HG03066 (cell line): ENCODE data around the gene ERCC1.

ENCODE experiments used
- ATAC-seq: cut with Tn5 transposase; IDR thresholded peaks from one replicate; pipeline ENCODE4 v1.9.1; 2021; ENCODE audit warnings: low read depth; ENCODE audit not compliant: unreplicated experiment

The ERCC1 gene

DNA sequence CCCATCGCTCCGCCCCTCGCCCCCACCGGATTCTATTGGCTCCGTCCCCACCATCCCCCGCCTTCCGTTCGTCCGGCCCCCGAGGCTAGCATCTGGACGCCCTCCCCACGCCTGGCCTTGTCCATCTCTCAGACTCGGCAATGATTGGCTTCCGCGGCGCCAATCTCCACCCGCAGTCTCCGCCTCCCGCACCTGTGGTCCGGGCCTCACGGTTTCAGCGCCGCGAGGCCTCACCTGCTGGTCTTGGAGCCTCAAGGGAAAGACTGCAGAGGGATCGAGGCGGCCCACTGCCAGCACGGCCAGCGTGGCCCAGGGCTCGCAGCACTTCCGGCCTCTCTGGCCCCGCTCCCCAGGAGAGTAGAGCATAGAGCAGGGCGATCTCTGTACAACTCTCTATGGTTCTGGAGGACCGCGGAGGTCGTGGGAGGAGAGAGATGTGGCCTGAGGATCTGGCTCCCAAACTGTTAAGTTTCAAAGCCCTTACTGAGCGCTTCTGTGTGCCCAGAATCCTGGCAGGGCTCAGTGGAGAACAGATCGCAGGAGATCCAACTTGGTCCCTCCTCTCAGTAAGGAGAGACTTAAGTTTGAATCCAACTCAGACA, at the start of gene ERCC1:
Gene ERCC1 (minus strand): TSS at position 329 of the 602 bp plus-strand sequence. CDS start 543 bp downstream, outside the sequence.
- peak; percentile 58 for ATAC-seq

- ATAC-seq = no peak
Observed at GRCh38 chr19:45473367-45473681, 49.6 kb upstream of the ERCC1 start.

- ATAC-seq = no peak
Observed at GRCh38 chr19:45472563-45473366, 49.0 kb upstream of the ERCC1 start.

DNA sequence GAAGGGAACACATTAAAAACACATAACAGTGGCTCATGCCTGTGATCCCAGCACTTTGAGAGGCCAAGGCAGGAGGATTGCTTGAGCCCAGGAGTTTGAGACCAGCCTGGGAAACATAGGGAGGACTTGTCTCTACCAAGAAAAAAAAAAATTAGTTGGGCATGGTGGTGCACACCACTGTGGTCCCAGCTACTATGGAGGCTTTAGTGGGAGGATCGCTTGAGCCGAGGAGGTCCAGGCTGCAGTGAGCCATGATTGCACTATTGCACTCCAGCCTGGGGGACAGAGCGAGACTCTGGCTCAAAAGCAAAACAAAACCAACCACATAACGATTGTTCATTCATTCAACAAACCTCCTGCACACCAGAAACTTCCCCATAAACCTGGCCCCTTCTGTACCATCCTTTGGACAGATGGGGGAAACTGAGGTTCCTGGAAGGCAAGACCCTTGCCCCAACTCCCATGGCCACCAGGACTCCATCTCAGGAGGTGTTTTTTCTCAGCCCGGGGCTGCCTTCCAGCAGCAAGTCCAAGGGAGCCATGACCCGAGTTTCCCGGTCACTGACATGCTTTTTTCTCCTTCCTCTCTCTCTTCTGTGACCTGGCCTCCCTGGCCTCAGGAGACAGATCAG, 48.3 kb upstream of the ERCC1 start:
- no peak for ATAC-seq

- no peak for ATAC-seq
Observed at GRCh38 chr19:45471111-45471930, 47.6 kb upstream of the ERCC1 start.

- no peak for ATAC-seq
Observed at GRCh38 chr19:45470762-45471081, 47.0 kb upstream of the ERCC1 start.

DNA sequence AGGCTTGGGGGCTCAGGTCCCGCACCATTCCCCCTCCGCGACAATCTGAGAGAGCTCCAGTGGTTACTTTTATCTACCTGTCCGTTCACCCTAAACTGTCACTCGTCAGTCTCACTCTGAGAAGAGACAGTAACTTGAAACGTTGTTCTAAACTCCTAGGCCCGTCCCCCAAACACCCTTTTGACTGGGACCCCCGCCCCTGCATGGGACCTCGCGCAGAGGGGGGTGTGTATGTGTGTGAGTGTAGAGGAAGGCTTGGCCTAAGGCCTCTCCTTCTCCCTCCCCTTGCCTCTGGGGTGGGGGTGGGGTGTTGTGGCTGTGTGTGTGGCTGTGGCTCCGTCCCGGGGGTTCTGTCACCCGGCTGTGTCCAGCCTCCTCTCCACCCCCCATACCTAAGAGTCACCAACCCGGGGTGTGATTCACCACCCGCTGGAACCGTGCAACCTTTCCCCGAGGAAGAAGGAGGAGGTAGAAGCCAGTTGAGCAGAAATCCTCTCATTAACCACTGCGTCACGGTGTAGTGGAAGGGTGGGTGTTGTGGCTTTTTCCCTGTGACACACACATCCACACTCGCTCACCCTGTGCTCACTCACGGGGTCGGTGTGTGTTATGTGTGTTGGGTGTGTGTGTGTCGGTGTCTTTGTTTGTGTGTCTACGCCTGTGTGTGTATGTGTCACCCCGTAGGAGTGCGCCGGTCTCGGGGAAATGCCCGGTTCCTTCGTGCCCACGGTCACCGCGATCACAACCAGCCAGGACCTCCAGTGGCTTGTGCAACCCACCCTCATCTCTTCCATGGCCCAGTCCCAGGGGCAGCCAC, 46.4 kb upstream of the ERCC1 start:
- ATAC-seq = no peak

DNA sequence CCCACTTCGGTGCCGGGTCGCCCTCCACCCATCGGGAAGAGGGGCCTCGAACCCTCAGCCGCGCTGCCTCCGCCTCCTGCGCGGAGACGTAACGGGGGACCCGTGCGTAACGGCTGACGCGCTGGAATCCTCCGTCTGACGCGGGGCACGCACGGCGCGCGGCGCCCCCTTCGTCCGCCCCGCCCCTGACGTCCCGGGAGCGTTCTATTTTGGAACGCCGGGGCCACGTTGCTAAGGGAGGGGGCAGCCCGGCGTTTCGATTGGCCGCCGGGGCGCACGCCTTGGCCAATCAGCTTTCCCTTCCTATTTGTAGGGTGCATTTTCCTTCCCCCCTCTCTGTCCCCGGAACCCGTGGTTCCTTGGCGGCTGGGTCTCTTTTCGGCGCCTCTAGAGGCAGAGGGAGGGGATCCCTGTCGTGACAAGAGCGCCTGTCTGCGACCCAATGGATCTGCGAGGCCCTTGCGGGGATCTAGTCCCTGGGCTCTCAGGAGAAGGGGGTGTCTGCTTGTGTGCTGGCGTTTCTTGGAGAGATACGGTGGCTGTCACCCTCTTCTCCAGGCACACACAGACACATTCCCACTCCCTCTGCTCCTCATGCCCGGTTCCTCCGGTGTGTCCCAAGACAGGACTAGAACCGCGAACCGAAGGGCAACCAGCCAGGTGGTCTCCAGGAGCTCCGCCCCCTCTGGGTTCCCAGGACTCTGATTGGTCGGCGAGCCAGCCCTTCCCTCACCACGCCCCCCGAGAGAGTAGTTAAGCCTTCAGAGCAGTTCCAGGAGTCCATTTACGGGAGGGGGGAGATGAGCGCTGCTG, 45.6 kb upstream of the ERCC1 start:
- peak; percentile 51 for ATAC-seq

DNA sequence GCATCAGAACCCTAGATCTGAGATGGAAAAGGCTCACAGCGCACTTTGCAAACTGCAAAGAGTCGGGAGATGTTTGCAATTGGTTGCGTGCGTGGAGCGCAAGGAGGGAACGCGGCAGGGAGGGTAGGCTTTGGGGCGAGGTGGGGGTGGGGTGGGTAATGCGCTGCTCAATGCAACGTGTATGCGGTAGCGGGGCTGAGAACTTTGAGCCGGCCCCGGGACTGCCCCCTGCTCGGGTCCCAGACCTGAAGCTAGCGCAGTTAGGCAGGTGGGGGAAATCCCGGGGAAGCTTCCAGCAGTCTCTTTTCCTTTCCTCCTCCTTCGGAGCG, 45.0 kb upstream of the ERCC1 start:
- ATAC-seq = peak; percentile 16

GRCh38 chr19:45468159-45468651, 44.5 kb upstream of the ERCC1 start:
- no peak for ATAC-seq

GRCh38 chr19:45467456-45468158, 43.9 kb upstream of the ERCC1 start, which contains the start of gene FOSB:
Gene FOSB, plus strand, starts transcription at chr19:45467996. Its CDS starts 591 bp downstream, at chr19:45468587.
- ATAC-seq = peak; percentile 38

GRCh38 chr19:45467115-45467455, 43.4 kb upstream of the ERCC1 start:
- no peak for ATAC-seq

DNA sequence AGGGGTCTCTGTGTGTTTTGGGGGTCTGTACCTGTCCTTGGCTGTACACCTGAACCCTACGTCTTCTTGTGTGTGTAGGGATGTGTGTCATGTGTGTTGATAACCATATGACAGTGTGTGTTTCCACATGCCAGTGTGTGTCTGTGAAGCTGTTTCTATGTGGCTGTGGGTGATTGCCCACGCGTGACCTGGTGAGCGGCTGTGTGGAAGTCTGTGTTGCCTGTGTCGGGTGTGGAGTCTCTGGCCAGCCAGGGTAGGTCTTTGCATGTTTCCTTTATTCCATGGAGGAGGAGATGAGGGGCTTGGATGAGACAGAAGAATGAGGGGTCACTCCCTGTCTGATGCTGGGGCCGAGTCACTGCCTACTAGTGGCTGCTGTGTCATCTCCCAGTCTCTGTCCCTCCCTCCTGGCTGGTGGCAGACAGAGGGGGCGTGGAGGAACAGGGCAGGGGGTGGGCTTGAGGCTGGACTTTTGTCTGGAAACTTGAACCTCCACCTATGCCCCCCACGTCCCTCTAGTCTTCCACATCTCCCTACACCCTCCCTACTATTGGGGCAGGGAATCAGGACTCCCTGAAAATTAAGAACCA, 41.2 kb upstream of the ERCC1 start:
- no peak for ATAC-seq

DNA sequence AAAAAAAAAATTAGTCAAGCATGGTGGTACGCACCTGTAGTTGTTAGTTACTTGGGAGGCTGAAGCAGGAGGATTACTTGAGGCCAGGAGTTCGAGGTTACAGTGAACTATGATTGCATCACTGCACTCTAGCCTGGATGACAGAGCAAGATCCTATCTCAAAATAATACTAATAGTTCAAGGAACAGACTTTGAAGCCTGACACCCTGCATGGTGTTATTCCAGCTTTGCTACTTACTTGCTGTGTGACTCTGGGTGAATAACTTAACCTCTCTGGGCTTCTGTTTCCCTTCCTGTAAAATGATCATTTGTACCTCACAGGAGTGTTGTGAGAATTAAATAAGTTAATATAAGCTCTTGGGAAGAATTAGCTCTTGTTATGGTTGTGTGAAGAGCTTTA, 40.6 kb upstream of the ERCC1 start:
- no peak for ATAC-seq

- no peak for ATAC-seq
Observed at GRCh38 chr19:45463241-45463640, 39.5 kb upstream of the ERCC1 start.

DNA sequence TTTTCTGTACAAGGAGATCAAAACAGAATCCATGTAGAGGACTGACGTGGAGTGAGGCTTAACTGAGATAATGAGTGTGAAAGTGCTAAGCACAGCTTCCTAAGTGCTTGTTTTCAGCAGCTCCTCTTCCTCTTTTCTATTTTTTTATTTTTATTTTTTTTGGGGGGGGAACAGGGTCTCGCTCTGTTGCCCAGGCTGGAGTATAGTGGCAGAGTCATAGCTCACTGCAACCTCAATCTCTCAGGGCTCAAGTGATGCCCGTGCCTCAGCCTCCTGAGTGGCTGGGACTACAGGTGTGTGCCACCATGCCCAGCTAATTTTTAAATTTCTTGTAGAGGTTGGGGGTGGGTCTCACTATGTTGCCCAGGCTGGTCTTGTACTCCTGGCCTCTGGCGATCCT, 38.5 kb upstream of the ERCC1 start:
- no peak for ATAC-seq

DNA sequence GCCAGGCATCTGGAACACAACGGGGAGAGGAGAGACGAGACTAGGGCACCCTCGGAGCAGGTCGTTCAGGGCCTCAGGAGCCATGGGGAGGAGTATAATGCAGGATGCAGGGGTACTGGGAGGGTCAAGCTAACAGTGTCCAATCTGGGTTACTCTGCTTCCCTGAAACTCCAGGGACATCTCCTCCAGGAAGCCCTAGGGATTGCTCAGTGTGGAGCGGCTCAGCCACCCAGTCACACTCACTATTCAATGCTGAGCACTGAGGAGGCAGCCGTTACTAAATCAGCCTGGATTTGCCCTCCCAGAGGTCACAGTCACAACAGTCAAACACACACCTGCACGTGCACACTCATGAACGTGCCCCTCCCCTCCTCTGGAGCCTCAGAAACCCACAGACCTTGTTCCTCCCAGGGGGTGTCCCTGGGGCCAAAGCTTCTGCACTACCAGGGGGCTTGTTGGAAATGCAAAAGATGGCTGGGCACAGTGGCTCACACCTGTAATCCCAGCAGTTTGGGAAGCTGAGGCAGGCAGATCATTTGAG, 37.2 kb upstream of the ERCC1 start:
- ATAC-seq = no peak

- no peak for ATAC-seq
Observed at GRCh38 chr19:45457776-45458175, 34.1 kb upstream of the ERCC1 start.
